HFF-Myc (cell line): ENCODE measurements around the gene IL17RB.

ENCODE experiments used
- DNase-seq: peaks from one replicate; pipeline ENCODE4 v3.0.0-alpha.2; 2011; ENCODE audit warnings: low read depth; ENCODE audit errors: extremely low read depth
- H3K4me3 ChIP-seq: replicated peaks from 2 replicates; pipeline ENCODE4 v1.5.1; 2011; ENCODE audit warnings: low read depth, mild to moderate bottlenecking, control low read depth, low read length
- CTCF ChIP-seq: IDR thresholded peaks from 2 replicates; pipeline ENCODE4 v1.5.1; 2012; ENCODE audit warnings: mild to moderate bottlenecking, low read depth, low read length, control low read depth; ENCODE audit errors: missing control alignments

Gene IL17RB

DNA sequence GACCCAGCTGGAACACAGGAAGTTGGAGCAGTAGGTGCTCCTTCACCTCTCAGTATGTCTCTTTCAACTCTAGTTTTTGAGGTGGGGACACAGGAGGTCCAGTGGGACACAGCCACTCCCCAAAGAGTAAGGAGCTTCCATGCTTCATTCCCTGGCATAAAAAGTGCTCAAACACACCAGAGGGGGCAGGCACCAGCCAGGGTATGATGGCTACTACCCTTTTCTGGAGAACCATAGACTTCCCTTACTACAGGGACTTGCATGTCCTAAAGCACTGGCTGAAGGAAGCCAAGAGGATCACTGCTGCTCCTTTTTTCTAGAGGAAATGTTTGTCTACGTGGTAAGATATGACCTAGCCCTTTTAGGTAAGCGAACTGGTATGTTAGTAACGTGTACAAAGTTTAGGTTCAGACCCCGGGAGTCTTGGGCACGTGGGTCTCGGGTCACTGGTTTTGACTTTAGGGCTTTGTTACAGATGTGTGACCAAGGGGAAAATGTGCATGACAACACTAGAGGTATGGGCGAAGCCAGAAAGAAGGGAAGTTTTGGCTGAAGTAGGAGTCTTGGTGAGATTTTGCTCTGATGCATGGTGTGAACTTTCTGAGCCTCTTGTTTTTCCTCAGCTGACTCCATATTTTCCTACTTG lies 11.9 kb downstream of the IL17RB start:
- TF ChIP-seq CTCF = no peak
- DNase-seq = no peak
- H3K4me3 ChIP-seq = no peak overlapping the region

DNA sequence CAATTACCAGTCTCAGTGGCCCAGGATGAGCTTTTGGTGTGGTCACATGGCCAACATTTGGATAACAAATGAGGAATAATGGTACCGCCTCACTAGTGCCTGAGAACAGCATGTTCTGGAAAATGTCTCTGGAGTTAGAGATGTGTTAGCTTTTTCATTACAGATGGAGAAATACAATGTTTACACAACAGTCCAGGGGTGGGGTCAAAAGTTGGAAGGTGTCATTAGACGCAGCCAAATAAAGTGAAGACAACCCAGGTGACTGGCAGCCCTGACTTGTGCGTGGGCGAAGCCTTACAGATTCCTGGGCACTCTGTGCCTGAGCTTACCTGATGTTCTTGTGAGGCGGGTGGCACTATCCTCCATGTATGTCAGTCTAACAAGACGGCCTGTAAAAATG lies 12.8 kb downstream of the IL17RB start:
- no peak for DNase-seq
- no peak overlapping the region for H3K4me3 ChIP-seq
- TF ChIP-seq CTCF = no peak

DNA sequence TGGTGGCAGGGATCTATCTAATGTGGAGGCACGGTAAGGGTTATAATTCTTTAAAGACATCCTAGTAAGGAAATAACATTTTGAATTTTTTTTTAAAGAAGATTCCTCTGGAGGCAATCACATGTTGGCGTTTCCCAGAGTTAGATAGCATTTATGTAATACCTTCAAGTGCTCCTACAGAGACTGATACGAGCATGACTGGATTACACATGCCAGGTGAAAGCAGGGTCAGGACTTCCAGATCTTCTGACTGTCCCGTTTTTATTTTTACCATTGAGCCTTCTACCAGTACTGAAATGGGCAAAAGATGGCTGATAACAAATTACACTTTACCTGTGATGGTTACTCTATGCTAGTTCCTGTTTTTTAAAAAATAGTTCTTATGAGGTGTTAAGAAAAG lies 13.8 kb downstream of the IL17RB start:
- TF ChIP-seq CTCF = no peak

GRCh38 chr3:53862241-53862640 lies 15.9 kb downstream of the IL17RB start:
- TF ChIP-seq CTCF = no peak
- DNase-seq = no peak
- H3K4me3 ChIP-seq = no peak overlapping the region

More for the DNA sequence above, 13.8 kb downstream of the IL17RB start:
- no peak overlapping the region for H3K4me3 ChIP-seq
- no peak for DNase-seq

DNA sequence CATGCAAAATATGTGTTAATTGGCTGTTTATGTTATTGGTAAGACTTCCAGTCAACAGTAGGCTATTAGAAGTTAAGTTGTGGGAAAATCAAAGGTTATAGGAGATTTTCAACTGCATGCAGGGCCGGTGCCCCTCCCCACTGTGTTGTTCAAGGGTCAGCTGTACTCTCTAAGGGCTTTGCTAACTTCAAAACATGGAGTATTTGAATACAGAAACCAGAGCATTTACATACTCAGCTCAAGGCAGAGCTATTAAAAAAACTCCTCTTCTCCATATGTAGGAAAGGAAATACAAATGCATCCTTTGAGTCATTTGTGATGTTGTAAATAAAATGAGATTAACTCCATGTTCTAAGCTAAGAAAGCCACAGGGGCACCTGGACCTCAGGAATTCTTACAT lies 16.8 kb downstream of the IL17RB start:
- no peak for DNase-seq
- H3K4me3 ChIP-seq = no peak overlapping the region
- no peak for TF ChIP-seq CTCF

GRCh38 chr3:53865732-53866499 lies 19.5 kb downstream of the IL17RB start:
- no peak for DNase-seq
- TF ChIP-seq CTCF = no peak
- H3K4me3 ChIP-seq = no peak overlapping the region
